GM19395 (cell line): Measurements from ENCODE around the gene TFEB.

Experiments
- ATAC-seq: cut with Tn5 transposase; IDR thresholded peaks from one replicate; pipeline ENCODE4 v1.9.1; 2021; ENCODE audit warnings: mild to moderate bottlenecking, moderate library complexity; ENCODE audit not compliant: unreplicated experiment

Gene TFEB

DNA sequence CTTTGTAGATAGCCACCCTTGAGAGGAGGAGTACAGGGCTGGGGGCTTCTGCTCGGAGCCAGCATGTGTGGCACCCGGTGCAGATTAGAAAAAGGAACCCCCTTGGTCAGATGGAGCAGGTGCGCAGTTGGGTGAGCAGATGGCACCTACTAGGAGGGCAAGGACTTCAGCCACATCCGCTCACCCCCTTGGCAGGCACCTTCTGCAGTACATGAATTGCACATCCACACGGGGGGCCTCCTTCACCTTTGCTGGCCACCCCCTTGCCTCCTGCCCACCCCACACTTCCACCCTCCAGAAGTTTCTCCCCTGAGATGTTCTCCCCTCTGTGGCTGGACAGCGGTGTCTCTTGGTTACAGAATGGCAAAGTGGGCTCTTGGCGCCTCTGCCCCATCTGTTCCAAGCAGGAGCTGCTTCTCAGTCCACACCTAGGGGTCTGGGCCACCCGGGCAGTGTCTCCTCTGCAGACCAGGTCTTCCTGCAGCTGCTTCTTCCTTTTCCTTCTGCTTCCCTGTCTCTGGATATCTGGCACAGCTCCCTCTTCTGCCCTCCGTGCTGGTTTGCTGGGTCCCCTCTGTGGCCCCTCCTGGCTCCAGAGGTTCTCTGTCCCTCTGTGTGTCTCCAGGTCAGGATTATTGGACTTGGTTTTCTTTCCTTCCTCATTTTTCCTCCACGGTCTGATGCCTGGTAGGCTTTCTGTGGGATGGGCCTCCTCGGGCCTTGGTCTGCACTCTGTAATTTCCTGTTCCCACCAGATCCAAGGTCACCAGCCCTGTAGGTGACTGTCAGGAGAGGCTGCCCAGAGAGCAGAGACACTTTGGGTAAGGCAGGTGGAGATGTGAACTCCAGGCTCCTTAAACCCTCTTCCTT is 93.1 kb downstream of the TFEB start:
- no peak for ATAC-seq

- no peak for ATAC-seq
These were observed 94.0 kb downstream of the TFEB start for GRCh38 chr6:41641352-41641925.

GRCh38 chr6:41640426-41640825 is 95.0 kb downstream of the TFEB start:
- no peak for ATAC-seq

- ATAC-seq, result no peak
These were observed 95.5 kb downstream of the TFEB start for GRCh38 chr6:41639809-41640371.

DNA sequence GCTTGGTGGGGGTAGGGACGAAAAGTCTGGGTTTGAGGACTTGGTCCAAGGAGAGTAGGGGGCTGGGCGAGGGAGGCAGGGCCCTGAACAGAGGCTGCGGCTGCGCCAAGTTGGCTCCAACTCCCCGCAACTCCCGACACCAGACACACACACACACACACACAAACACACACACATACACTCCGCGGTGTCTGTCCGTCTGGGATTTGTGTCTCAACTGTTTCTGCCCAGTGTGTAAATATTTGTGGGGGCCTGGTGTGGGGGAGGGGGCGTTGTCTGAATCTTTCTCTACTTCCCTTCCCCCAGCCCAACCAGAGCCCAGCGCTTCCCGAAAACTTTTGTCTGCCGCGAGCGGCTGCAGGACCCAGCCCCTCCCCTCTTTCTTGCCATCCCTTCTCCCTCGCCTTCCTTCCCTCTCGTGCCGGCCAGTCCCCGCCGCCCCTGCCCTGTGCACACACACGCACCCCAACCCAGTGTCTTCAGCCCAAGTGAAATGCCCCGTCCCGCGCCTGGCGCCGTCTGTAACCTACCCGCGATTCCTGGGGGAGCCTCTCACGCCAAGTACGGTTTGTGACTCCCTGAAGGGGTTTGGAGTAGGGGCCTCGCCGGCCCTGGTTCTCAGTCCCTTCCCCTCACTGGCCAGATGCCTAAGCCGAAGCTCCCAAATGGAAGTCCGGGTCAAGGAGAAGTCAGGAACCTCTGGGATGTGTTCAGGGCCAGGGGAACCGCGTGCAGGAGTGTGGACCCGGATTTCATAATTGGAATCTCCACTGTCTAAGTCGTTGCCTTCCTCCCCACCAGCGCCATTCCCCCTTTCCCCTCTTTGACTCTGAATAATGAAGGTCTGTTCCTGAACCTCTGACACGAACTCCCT is 96.2 kb downstream of the TFEB start:
- ATAC-seq, result no peak

DNA sequence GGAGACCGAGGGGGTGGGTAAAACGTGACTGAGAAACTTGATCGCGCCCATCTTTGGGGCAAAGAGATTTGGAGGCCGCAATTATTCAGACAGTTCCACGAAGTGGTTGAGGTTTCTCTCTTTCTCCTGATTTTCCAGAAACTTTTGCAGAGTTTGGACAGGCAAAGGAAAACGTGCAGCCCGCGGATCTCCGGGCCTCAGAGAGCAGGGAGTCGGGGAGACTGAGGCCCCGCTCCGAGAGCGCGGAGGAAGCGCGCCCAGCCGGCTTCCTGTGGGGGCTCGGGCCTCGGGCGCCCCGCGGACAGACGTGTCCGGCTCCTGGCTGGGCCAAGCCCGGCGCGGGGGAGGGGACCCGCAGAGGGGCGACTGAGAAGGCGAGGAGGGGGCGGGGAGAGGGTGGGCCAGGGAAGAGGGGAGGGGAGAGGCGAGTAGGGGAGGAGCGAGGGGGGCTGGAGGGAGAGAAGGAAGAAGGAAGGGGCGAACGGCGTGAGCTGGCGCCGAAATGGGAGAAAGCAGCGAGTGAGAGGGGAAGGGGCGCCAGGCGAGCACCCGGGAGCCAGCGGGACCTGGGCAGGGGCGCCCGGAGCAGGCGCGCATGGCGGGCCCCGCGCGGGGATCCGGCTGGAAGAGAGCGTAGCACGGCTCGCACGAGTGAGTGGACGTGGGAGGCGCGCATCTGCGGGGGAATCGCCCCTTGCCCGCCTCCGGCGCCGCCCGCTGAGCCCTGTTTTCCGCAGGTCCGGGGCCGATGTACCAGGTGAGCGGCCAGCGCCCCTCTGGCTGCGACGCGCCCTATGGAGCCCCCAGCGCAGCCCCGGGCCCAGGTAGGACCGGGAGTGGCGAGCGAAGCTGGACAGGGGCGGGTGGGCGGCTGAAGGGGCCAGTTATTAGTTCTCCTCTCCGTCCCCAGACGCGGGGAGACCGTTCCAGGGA is 97.1 kb downstream of the TFEB start, which contains the start of gene MDFI:
TSS of gene MDFI (plus strand) at position 467 of the 933 bp plus-strand sequence. CDS start at position 749, 282 bp downstream.
- no peak for ATAC-seq

GRCh38 chr6:41637194-41638001 is 98.0 kb downstream of the TFEB start:
- ATAC-seq, result no peak

DNA sequence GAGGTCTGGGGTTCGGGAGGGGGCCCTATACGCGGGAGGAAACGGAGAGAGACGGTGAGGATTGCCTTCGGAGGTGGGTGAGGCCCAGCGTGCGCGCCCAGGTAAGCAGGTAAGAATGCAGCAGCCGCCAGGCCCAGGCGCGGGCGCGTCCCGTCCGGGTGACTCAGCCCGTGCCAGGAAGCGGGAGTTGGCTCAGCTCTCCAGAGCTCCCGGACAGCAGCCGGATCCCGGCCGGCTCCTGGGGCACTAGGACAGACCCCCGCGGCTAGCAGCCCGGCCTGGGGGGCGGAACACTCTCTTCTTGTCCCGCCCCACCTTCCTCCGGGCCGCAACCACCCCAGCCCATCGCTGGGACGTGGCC is 98.6 kb downstream of the TFEB start:
- no peak for ATAC-seq

DNA sequence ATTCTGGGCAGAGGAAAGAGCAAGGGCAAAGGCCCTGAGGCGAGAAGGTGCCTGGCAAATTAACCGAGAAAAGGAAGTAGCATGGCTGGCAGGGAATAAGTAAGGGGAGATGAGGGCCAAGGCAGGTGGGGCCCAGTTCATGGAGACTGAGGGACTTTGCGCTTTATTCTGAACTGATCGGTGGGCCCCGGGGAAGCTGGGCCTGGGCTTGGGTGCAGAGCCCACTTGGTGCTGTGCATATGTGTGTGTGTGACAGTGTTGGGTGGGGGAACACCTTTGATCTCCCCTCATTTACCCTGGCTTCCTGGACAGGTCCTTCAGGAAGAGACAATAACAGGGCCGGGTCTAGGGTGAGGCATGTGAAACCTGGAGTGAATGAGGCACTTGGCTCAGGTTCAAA is 100.0 kb downstream of the TFEB start:
- ATAC-seq, result no peak

DNA sequence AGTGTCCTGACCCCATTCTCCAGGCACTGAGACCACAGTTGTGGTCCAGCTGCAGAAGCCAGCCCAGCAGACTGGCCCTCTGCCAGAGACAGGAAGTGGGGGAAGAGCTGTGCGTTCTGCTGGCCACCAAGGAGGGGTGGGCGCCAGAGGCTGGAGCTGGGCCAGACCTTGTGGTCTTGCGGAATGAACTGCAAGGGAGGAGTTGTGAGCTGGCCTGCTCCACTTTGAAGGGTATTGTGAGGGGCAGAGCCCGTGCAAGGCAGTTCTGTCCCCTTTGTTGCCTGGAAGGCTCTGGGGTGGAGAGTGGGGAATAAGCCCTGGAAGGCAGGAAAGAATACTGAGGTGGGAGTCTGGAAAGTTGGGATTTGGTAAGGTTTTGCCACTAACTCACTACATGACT is 100.8 kb downstream of the TFEB start:
- ATAC-seq, result no peak
